OCI-LY7 (cell line): Measurements from ENCODE around the gene ECT2L.

Source experiments
- CTCF ChIP-seq: fragments of 200-600 bp; sonication (generic); conservative IDR thresholded peaks from 2 replicates; pipeline ENCODE4 v1.5.1; 2014; ENCODE audit warnings: mild to moderate bottlenecking, antibody characterized with exemption, low read length, moderate library complexity, mixed read lengths
- EZH2phosphoT487 ChIP-seq: fragments of 200-600 bp; sonication (generic); IDR thresholded peaks from 2 replicates; pipeline ENCODE4 v1.6.1; 2018; ENCODE audit warnings: low read depth, borderline replicate concordance, mild to moderate bottlenecking, mixed run types, antibody characterized with exemption, low read length, moderate library complexity, mixed read lengths

- TF ChIP-seq CTCF (no peak), EZH2phosphoT487 (no peak)
These were observed 68.5 kb downstream of the ECT2L start for GRCh38 chr6:138864343-138864890.
